Non-pigmented ciliary epithelial cell (primary cell): ENCODE data around the gene QKI.

Experiments used
- DNase-seq: peaks from one replicate; pipeline ENCODE4 v3.0.0-alpha.2; 2010; ENCODE audit warnings: low read depth

QKI gene

GRCh38 chr6:163536770-163537169 is 122.3 kb downstream of the QKI start:
- no peak for DNase-seq

DNA sequence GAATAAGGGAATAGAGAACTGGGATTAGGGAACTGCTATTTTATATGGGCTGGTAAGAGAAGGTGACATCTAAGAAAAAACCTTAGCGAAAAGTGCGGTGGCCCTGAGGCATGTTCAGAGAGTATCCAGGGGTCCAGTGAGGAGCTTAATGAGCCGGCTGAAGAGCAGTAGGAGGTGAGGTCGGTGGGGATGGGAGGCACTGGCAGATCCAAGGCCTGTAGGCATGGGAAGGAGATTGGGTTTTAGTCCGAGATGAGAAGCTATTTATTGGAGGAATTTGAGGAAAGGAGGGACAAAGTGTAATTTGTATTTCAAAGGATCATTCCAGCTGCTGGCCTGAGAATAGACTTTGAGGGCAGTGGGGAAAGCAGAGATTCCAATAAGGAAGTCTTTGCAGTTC is 123.8 kb downstream of the QKI start:
- DNase-seq, result no peak

DNA sequence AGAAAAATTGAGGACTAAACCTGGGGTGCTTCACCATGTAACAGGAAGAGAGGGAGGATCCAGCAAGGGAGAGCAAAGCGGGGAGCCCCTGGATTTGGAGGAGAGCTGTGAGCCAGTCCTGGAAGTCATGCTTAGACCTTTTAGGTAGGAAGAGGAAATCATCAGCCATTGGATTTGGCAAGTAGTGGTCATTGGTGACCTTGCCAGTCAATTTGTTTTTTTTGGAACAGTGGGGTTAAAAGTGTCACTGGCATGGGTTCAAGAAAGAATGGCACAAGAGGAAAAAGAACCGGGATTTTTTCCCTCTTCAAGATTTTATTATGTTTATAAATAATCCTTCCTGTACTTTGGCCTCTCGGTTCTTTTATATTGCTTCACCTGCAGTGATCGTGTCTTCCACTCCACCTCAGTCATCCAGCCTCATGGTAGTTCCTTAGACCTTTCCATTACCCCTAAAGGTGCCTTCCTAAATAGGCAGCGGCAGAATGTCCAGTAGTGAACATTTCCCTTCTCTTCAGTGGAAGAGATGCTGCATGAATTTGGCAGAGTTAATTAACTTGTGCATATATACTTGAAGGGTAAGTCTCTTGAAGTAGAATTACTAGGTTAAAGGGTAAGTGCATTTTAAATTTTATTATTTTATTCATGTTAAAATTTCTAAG is 124.7 kb downstream of the QKI start:
- DNase-seq, result no peak

DNA sequence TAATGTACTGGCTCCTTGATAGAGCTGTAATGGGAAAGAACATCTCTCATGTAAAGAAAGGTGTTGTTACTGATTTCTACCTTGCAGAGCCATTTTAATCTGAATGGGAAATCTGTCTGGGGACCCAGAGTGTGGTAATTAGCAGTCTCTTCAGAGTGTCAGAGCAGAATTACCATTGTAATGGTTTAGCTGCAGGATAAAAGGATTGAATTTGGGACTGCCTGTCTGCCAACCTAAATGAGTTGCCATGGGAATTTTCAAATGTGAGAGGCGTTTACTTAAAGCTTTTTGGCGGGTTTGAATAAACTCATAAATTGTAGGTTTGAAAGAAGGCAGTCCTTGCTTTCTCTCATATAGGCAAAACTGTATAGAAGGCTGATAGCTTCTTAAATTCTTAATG is 128.8 kb downstream of the QKI start:
- no peak for DNase-seq

DNA sequence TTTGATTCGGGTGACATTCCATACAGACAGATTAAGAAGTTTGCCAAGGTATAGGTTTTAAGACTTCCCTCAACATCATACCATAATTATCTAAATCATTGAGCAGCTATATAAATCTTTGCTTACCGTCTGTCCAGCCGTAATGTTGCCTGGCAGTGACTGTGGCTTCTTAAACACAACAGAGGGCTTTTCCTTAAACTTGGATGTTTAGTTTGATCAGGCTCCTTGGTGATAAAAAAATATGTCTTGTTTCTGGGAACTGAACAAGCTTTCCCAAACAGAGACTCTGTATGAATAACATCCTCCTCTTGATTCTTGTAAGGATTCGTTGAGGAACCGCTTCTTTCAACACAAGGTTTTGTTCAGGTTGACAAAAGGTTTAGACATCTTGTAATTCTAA is 130.9 kb downstream of the QKI start:
- no peak for DNase-seq

DNA sequence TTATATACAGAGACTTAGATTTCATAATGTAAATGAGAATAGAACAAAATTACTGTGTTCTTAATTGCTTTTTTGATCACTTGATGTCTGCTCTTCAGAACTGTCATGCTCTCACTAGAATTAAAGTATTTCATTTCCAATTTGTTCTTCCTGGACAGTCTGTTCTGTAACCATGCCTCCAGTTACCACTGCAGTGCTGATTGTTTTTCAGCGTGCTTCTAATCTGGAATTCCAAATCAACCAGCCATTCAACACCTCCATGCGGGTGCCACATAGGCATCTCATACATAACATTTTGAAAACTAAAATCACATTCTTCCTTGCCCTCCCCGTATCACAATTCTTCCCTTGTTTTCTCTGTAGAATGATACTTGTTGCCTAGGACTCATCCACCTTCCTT is 132.8 kb downstream of the QKI start:
- DNase-seq, result no peak

- DNase-seq, result no peak
These were observed 134.1 kb downstream of the QKI start for GRCh38 chr6:163548624-163549023.

- no peak for DNase-seq
These were observed 139.5 kb downstream of the QKI start for GRCh38 chr6:163554032-163554431.

GRCh38 chr6:163554663-163555062 is 140.1 kb downstream of the QKI start:
- DNase-seq, result no peak

- no peak for DNase-seq
These were observed 145.1 kb downstream of the QKI start for GRCh38 chr6:163559661-163560060.

DNA sequence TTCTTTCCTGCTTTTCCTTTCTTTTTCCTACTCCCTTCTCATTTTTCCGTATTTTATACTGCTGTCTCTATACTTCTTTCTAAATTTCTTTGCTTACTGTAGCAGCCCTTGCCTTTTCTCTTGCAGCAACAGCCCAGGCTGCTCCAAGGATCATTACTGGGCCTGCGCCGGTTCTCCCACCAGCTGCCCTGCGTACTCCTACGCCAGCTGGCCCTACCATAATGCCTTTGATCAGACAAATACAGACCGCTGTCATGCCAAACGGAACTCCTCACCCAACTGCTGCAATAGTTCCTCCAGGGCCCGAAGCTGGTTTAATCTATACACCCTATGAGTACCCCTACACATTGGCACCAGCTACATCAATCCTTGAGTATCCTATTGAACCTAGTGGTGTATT is 148.8 kb downstream of the QKI start:
- DNase-seq, result no peak

DNA sequence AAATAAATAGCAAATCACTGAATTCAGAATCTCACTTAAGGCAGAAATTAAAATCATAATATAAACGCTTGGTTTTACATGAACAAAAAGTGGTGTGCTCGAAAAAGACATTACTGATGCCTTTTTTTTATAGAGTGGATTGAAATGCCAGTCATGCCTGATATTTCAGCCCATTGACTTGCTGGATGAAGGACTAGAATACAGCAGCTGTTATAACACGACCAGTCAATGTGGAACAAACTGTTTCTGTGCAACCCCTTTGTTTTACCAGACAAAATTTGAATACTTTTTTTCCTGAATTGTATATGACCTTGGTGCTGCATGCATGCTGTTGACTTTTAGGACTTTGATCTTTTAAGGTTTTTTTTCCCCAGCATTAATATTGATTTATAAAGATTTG is 150.0 kb downstream of the QKI start:
- DNase-seq, result no peak

DNA sequence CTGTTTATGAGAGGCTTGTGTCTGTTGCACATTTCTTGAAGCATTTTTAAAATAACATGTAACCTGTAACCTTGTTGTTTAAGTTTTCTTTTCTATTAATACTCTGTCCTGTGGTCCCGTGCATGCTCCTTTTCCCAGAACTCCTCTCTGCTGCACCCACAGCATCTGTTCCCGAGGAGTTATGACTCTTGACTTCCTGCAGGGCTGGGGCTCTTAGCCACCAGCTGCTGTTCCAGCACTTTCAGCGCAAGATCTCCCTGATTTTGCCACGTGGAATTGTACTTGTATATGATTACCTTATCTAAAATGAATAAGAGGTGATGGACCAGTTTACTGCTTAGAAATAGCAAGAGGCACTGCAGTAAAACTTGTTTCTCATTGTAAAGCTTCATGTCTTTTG is 150.6 kb downstream of the QKI start:
- no peak for DNase-seq

DNA sequence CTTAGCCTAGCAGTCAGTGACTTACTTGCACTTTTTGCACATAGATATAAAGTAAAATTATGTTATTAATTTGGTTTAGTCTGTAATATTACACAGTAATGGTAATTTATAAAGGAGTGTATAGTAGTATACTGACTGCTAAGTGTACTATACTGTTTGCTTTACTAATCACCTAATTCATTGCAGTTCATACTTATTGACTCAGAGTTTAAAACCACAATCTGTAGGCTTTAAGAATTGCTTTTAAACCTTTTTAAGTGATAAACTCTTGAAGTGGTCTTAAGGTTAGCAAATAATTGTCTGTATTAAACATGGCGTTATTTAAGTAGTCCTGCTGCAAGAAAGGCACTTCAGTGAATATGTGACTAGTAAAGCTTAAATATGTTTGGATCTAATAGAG is 151.5 kb downstream of the QKI start:
- DNase-seq, result no peak

DNA sequence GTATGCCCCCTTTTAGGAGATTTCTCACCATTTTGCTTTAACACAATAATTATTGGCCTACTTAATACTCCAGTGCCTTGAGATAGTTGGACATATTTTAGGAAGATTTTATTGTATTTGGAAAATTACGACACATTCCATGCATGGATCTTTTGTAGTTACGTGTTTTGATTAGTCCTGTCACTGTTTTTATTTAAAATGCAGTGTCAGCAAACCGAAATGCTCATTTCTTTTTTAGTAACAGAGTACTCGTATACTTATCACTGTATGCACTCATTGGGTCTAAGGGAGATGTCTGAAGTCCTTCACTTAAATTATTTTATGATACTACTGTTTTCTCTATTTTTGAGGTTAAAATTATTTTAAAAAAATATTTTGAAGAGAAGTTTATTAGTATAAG is 153.8 kb downstream of the QKI start:
- DNase-seq, result no peak

DNA sequence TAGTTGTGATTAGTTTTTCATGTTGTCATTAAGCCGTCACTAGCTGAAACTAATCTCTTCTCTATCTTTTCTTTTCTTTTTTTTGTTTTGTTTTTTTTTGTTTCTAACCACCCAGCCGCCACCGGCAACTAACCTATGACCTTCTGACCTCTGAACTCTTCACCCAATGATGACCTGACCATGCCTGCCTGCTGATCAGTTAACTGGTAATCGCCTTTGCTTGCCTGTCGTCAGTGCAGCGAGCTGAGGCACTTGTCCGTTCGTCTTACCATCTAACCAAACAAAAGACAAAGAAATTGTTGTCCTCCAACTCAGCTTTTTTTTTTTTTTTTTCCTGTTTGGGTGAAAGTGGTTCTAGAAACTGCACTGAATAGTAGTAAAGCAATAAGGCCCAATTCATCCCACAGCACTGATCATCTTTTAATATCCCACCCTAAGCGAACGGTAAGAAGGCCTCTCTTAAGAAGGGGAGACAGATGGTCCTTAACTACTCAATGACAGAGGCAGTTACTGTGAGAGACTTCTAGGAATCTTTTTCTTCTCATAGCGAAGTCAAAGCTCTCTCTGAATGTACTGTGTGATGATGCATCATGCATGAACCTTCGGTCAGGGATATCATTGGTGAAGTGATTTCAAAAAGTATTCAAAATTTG is 156.2 kb downstream of the QKI start:
- no peak for DNase-seq

DNA sequence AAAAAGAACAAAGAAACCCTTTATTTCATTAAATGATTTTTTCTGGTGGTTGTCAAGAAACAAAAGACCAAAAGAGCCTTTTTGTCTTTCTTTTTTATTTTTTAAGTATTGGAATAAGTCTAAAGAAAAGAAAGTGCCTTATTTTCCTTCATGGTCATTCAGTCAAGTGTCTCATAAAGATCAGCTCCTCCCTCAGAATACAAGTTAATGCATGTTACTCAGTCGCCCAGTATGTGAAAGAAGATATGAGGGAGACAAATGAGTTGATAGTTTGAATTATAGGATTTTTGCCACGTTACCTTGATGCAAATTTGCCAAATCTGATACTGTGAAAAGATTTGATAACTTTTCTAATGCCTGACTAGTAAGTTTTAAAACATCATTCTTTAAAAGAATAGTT is 157.2 kb downstream of the QKI start:
- DNase-seq, result no peak

DNA sequence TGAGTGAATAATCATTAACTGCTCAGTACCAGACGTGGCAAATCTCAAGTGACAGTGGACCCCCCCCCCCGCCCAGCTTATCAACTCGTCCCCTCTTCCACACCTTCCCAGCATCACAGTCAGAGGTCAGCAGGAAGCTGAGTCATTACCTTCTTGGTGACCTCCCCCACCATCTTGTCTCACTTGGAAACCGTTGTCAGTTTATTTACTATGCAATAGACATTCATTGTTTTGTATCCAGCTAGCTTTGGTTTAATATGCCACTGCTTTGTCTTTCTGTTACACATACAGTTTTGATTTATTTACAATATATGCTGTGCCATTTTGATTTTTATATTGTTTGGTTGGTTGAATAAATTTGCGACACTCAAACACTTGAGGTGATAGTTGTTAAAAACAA is 158.1 kb downstream of the QKI start:
- no peak for DNase-seq

GRCh38 chr6:163573503-163574179 is 159.1 kb downstream of the QKI start:
- no peak for DNase-seq

DNA sequence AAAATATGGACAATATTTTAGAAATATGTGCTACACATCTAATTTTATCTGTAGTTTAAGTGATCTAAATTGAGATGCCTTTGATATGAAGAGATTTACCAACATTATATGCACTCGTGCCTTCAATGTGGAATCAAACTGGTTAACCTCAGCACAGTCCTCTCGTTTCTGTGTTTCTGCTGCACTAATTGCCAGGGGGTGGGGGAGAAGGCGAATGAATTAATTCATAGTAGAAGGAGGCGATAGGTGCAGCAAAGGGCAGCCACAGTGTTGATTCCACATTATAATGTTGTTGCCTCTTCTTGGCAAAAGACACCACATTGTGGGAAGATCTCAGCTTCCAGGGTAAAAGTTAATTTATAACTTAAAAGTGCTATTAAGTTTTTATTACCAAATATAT is 161.6 kb downstream of the QKI start:
- DNase-seq, result no peak

DNA sequence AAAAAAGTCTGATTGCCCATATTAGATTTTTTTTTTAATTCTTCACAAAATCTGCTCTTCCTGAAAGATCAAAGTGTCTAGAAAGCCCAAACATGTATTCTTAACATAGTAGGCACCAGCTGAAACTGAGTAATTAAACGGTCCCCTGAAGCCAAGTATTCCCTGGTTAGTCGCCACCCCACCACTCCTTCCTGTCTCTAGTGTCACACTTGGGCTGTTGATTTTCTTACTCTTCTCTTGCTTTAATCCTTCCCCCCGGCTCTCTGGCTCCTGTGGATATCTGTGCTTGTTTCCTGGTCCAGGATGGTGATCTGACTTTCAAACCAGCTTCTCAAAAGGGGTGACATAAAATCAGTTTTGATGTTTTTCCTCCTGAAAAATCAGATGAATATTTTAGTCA is 162.9 kb downstream of the QKI start:
- no peak for DNase-seq

- no peak for DNase-seq
These were observed 164.8 kb downstream of the QKI start for GRCh38 chr6:163579111-163579879.

GRCh38 chr6:163579880-163580295 is 165.4 kb downstream of the QKI start:
- DNase-seq, result no peak
